Coronary artery (tissue), 2 donors: Measurements from ENCODE around the gene MYL5.
"Not testable (repeated sequence)": the region's sequence is repeated elsewhere in the genome, so short reads cannot be mapped to it uniquely, and the experiment has no call there.

ENCODE experiments used
- DNase-seq: peaks from one replicate; pipeline ENCODE4 v3.0.0-alpha.2; 2017; ENCODE audit warnings: low spot score
- H3K27ac ChIP-seq, 2 donors: fragments of 200-600 bp; sonication (generic); one replicate each; pipeline ENCODE4 v1.5.1; 2016 to 2019
- H3K4me3 ChIP-seq: fragments of 200-600 bp; sonication (generic); 2 replicates; pipeline ENCODE4 v1.5.1; 2016; ENCODE audit warnings: mild to moderate bottlenecking, moderate library complexity
- CTCF ChIP-seq: fragments of 200-600 bp; sonication (generic); IDR thresholded peaks from one replicate; pipeline ENCODE4 v1.5.1; 2019; ENCODE audit warnings: antibody characterized with exemption

MYL5 gene

DNA sequence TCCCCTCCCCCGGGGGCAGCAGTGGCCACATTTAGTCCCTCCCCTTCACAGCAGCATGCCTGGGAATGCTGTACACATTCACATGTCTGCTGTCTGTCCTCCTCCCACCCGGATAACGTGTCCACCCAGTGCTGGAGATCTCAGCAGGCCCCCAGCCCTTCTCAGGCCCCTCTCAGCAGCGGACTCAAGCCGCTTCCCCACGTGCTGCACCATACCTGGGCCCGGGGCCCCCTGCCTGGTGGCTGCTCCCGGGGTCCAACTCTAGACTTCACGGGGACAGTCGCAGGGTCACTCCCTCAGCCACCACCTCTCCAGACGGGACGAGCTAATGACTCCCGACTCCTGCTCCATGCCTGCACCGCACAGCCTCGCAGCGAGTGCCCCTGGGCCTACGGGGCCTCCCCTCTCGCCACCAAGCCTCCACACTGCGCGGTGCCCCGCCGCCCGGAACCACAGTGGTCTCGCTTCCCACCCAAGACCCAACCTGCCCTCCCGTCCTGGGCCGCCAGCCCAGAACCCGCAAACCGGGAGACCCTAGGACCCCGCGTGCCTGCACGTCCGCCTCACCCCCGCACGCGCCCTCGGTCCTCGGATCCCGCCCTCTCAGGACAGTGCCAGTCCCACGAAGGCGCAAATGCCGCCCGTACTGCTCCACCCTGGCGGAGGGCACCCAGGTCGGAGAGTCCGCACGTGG, 30.0 kb downstream of the MYL5 start:
- no peak for DNase-seq

DNA sequence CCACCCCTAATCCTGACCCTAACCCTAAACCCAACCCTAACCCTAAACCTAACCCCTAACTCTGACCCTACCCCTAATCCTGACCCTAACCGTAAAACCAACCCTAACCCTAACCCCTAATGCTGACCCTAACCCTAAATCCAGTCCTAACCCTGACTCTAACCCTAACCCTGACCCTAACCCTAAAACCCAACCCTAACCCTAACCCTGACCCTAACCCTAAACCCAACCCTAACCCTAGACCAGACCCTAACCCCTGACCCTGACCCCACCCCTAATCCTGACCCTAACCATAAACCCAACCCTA, 30.6 kb downstream of the MYL5 start:
- Histone ChIP-seq H3K27ac (peak overlapping the region in 1 of 2 donors; percentile 83), H3K4me3 (peak overlapping the region; percentile 91)
- DNase-seq = no peak
- no peak for TF ChIP-seq CTCF

More for the DNA sequence above, 30.0 kb downstream of the MYL5 start:
- no peak for TF ChIP-seq CTCF
- H3K4me3 ChIP-seq = no peak overlapping the region
- no peak overlapping the region for H3K27ac ChIP-seq

DNA sequence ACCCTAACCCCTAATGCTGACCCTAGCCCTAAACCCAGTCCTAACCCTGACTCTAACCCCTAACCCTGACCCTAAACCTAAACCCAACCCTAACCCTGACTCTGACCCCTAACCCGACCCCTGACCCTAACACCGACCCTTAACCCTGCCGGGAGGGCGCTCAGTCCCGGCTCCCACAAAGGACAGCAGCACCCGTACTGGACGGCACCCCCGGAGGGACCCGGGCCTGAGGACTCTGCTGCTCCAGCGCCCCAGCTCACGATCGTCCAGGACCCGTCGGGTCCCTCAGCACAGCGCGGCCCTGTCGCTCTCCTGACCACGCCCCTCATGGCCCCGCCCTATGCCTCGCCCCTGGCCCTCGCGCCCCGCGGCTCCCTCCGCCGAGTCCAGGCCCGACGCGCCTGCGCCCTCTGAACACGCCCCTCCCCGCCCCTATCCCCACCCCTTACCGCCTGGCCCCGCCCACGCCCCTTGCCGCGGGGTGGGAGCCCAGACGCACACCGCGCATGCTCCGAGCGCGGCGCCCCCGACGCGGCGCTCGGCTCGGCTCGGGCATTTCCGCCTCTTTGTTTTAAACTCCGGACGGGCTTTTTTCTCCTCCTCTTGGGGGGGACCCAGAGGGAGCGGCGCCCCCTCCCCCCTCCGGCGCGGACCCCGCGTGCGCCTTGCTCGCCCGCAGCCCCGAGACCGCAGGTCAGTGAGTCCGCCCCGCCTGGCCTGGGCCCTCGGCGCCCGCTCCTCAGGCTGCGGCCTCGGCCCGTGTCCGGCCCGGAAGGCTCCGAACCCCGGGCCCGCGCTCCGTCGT, 31.1 kb downstream of the MYL5 start, which contains the start of gene PCGF3:
TSS of gene PCGF3 (plus strand) at position 555 of the 805 bp plus-strand sequence. CDS start 27,849 bp downstream, outside the sequence.
- DNase-seq = peak; percentile 97
- peak within 1 kb of the TSS; percentile 91 for H3K4me3 ChIP-seq
- TF ChIP-seq CTCF = no peak
- H3K27ac ChIP-seq = peak within 1 kb of the TSS; percentile 78 to 83

DNA sequence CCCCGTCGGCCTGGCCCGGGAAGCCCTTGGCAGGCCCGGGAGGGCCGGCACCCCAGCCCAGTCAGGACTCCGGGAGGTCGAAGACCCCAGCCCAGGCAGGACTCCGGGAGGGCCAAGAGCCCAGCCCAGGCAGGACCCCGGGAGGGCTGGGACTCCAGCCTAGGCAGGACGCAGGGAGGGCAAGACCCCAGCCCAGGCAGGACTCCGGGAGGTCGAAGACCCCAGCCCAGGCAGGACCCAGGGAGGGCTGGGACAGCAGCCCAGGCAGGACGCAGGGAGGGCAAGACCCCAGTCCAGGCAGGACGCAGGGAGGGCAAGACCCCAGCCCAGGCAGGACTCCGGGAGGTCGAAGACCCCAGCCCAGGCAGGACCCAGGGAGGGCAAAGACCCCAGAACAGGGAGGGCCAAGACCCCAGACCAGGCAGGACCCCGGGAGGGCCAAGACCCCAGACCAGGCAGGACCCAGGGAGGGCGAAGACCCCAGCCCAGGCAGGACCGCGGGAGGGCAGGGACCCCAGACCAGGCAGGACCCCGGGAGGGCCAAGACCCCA, 31.8 kb downstream of the MYL5 start:
- Histone ChIP-seq H3K27ac (peak overlapping the region; percentile 78 to 83), H3K4me3 (peak overlapping the region; percentile 91)
- not testable (repeated sequence) for DNase-seq

GRCh38 chr4:706834-707598, 32.7 kb downstream of the MYL5 start:
- Histone ChIP-seq H3K4me3 (peak overlapping the region; percentile 91), H3K27ac (peak overlapping the region in 1 of 2 donors; percentile 14)
- DNase-seq = no peak
- no peak for TF ChIP-seq CTCF

DNA sequence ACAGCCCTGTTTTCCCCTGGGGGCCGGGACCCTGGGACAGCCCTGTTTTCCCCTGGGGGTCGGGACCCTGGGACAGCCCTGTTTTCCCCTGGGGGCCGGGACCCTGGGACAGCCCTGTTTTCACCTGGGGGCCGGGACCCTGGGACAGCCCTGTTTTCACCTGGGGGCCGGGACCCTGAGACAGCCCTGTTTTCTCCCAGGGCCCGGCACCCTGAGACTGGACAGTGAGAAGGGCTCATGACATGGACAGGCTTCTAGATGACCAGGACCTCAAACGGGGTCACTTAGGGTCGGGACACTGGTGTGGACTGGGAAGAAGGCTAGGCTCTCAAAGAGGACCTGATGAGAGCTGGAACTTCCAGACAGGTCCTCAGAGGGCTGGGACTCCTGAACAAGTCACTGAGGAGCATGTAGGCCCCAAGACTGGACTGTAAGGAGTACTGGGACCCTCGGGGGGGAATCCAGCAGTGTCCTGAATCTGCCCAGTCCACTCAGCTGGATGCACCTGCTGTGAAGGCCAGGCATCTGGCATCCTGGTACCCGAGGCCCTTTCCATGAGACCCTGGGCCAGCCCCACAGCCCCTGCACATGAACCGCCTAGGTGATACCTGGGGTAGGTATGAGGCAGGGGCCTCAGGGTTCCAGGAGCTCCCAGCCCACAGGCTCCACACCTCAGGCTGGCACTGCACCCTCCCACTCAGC, 33.7 kb downstream of the MYL5 start:
- TF ChIP-seq CTCF = no peak
- no peak for DNase-seq
- Histone ChIP-seq H3K4me3 (peak overlapping the region; percentile 13), H3K27ac (no peak overlapping the region)

- DNase-seq = no peak
- H3K27ac ChIP-seq = no peak overlapping the region
- H3K4me3 ChIP-seq = peak overlapping the region; percentile 13
- no peak for TF ChIP-seq CTCF
These were observed 34.2 kb downstream of the MYL5 start for GRCh38 chr4:708631-708933.
